Epithelial cell of proximal tubule (primary cell): ENCODE measurements around the gene SCFD2. TPM values are rescaled to one million over a fixed set of nuclear protein-coding genes. Genes with fewer than 3 reads are reported as not detected.

Source experiments
- DNase-seq: peaks from one replicate; pipeline ENCODE4 v3.0.0-alpha.2; 2011; ENCODE audit warnings: low read depth
- H3K4me3 ChIP-seq: 2 replicates; pipeline ENCODE4 v1.5.1; 2011; ENCODE audit warnings: low read depth, mild to moderate bottlenecking, low read length
- total RNA-seq: library from RNA; depleted of rRNA; stranded (reverse); fragments of >200 nt; gene quantifications from 2 replicates; pipeline ENCODE4 v1.2.3, GENCODE V29; 2015
- TF ChIP-seq, protein P1 (sequence below): conservative IDR thresholded peaks from 2 replicates; pipeline ENCODE4 v1.5.1; 2012; ENCODE audit warnings: low read depth, mild to moderate bottlenecking, low read length

SCFD2 gene
- total RNA-seq, 1 donor from 2014 or later: 8.9 TPM

- TF ChIP-seq, protein P1, sequence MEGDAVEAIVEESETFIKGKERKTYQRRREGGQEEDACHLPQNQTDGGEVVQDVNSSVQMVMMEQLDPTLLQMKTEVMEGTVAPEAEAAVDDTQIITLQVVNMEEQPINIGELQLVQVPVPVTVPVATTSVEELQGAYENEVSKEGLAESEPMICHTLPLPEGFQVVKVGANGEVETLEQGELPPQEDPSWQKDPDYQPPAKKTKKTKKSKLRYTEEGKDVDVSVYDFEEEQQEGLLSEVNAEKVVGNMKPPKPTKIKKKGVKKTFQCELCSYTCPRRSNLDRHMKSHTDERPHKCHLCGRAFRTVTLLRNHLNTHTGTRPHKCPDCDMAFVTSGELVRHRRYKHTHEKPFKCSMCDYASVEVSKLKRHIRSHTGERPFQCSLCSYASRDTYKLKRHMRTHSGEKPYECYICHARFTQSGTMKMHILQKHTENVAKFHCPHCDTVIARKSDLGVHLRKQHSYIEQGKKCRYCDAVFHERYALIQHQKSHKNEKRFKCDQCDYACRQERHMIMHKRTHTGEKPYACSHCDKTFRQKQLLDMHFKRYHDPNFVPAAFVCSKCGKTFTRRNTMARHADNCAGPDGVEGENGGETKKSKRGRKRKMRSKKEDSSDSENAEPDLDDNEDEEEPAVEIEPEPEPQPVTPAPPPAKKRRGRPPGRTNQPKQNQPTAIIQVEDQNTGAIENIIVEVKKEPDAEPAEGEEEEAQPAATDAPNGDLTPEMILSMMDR: no peak
- H3K4me3 ChIP-seq: no peak overlapping the region
- no peak for DNase-seq
Observed at GRCh38 chr4:53169695-53170617, 195.9 kb downstream of the SCFD2 start.

DNA sequence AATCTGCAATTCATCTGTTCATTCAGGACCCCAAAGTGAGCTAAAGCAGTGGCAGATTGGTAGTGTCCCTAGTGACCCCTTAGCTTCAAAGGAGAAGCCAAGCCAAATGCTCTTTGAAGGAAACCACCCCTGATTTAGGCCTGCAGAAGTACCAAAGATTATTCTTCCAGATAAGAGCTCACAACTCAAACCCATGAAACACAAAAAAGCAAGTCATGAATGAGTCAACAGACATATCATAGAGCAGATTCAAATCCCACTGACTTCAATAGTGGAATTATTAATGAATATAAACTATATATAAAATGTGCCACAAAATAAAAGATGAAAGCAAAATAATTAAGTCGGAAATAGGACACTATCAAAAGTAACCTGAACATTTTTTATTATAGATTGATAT is 197.6 kb downstream of the SCFD2 start:
- H3K4me3 ChIP-seq: no peak overlapping the region
- TF ChIP-seq, protein P1: no peak
- DNase-seq: no peak

DNA sequence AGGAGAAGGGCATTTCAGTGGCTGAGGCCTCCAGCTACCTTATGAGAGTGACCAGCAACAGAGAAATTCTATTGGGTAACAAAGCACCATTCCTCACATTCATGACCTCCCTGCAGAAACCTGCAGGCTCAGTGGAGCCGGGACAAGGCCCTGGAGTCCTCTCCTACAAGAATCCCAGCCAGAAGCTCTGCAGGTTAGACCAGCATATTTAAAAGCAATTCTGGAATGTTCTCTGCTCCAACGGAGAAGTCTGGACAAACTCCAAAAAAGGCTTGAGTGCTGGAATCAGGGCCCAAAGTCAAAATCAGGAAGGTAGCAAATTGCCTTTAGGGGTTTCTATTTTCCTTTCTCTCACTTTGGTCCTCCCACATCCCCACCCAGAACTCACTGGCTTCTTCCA is 202.9 kb downstream of the SCFD2 start:
- no peak for DNase-seq
- TF ChIP-seq, protein P1: no peak
- no peak overlapping the region for H3K4me3 ChIP-seq

DNA sequence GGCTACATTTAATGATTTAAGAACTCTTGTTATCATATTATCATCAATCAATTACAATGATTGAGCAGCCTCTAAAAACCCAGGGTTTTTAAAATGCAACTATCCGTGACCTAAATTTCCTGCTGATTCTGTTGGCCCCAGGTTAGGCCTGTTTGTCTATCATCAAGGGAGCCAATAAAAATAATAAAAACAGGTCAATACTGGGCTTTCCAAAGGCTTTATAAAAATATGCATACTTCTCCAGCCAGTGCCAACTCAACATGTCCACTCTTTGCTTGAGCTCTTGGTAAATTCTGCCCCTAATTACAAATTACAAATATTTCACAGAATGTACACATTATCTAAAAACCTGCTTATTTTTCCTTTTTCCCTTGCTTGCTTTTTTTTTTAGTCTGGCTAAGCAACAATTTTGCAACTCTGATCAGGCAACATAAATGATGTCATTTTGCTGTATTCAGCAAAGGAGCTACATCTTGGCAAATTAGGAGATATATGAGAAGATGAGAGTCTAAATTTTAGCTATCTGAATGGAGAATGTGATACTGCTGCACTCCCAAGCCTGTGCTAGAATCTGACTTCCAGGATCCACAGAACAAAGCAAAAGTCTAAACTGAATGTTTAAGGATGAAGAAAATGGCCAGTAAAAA is 204.0 kb downstream of the SCFD2 start:
- no peak overlapping the region for H3K4me3 ChIP-seq
- DNase-seq: no peak
- TF ChIP-seq, protein P1: no peak

GRCh38 chr4:53161051-53161786 is 204.6 kb downstream of the SCFD2 start:
- H3K4me3 ChIP-seq: no peak overlapping the region
- TF ChIP-seq, protein P1: no peak
- DNase-seq: no peak

DNA sequence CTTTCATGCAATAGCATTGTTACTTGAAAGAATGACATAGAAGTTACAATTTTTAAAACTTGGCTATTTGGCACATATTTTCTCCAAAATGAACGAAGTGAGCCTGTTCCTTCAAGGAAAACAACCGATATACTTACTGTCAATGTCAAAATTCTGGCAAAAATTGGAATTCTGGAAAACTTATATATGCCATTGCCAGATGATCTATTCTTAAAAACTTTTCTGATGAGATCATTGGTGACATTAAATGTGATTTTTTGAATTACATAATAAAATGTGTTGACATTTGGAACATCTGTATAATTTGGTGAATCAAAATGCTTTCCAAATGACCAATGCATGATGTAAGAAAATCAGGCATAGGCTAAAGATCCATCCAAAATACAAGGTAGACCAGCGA is 209.0 kb downstream of the SCFD2 start:
- no peak for DNase-seq
- TF ChIP-seq, protein P1: no peak
- no peak overlapping the region for H3K4me3 ChIP-seq
